NCI-H1105 (cell line): ENCODE results near the gene PLEKHJ1.
A peak's percentile ranks its signal among the peaks of the same experiment; 100 is the strongest.

Experiments used
- DNase-seq: peaks from one replicate; lab custom pipeline; 2025; lab: John Stamatoyannopoulos, UW

The PLEKHJ1 gene

DNA sequence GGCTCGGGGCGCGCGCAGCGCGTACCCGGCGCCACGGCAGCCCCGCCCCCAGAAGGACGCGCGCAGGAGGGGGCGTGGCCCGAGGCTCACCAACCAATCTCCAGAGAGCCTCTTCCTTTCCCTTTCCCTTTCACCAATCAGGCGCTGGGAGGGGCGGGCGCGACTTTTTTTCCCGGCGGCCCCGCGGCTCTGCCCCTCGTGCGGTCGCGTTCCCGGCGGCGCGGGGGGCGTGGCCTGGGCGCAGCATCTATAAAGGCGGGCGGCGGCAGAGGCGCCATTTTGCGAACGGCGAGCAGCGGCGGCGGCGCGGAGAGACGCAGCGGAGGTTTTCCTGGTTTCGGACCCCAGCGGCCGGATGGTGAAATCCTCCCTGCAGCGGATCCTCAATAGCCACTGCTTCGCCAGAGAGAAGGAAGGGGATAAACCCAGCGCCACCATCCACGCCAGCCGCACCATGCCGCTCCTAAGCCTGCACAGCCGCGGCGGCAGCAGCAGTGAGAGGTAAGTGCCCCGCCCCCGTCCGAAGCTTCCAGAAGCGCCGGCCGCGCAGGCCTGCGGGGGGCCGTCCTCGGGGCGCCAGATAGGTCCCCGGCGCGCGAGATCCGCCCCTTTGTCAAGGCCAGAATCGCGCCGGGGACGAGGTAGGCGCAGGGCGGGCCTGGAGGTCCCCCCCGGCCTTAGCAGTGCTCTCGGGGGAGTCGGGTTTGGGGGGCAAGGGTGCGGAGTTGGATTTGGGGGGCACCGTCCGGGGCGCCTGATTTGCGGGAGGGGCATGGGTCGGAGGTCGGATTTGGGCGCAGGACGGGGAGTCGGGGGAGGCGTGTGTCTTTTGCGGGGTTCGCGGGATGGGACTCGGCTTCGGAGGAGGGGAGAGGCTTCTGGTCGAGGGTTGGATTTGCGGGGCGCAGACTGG is 33.4 kb upstream of the PLEKHJ1 start:
- peak; percentile 95 for DNase-seq

DNA sequence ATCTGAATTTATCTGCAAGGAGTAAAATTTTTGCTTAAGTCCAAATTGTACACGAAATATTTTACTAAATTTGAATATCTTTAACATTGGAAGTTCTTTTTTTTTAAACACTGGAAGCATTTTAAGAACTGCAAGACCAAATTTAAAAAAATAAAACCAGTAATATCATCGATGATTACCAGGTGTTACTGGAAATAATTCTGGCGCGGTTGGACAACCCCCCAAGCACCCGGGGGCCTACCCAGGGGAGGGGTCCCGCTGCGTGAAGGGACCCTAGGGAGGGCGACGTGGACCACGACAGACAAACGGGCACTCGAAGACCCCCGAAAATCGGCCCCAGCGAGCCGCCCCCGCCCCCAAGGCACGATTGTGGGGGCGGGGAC is 32.7 kb upstream of the PLEKHJ1 start:
- DNase-seq, result no peak

DNA sequence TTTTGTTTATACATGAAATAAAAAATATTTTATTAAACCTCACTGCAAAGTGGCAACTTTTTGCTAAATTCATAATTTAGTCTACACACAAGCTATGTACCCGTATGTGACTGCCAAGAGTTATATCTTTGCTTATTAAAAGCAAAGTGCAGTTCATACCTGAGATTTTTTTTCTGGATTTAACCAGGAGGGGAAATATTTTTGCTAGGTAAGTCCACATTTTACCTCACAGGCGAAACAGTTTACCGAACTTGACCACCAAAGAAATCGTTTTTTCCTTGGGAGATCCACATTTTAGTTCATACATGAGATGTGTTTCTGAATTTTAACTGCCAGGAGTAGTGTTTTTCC is 32.3 kb upstream of the PLEKHJ1 start:
- DNase-seq, result no peak

DNA sequence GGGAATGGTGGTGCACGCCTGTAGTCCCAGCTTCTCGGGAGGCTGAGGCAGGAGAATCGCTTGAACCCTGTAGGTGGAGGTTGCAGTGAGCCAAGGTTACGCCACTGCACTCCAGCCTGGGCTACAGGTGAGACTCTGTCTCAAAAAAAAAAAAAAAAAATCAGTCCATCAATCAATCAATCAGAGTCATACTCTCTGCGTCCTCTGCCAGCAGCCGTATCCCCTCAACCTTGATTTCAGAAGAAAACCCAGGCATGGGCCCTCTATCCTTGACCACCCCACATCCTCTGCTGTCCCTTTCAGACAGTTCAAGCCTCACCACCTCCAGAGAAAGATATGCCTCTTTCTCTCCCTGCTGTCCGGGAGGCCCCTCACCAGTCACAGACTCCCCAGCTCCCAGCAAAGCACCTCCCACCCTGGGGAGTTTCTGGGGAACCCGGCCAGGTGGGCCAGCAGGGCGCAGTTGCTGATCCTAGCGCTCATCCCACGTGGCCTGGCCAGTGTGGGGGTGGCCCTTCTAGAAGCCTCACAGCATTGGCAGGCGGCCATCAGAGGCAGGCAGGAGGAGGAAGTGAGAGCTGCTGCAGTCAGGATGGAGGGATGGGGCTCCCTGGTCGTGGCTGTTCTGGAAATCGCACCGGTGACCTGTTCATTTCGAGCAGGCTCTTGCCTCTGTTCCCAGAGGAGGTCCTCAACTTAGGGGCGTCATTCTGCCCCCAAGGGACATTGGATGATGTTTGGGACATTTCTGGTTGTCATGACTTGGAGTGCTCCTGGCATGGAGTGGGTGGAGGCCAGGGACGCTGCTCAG is 30.3 kb upstream of the PLEKHJ1 start:
- DNase-seq, result no peak

DNA sequence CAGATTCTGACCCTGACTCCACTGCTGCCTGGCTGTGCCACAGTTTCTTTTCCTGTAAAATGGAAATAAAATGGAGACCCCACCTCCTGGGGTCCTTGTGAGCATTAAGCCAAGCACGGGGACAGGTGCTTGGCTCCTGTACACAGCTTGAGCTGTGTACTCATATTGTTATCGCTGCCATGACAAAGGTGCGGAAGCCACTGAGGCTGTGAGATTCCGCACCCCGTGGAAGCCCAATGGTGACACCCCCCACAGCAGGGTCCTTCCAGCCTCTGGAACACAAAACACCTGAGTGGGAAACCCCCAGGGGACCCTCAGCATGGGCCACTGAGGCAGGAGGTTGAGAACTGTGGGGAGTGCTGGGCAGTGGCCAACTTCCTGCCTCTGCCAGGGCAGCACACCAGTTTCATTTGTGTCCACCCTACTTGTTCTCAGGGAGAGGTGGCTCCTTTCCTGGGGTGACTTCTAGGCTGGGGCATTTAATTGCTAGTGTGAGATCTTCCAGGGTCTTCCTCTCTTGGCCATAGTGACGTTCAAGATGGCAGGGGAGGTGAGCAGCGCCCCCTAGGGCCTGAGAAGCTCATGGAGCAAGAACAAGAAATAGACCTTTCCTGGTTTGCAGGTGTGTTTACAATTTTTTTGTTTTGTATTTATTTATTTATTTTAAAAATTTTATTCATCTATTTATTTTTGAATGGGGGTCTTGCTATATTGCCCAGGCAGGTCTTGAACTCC is 25.5 kb upstream of the PLEKHJ1 start:
- DNase-seq, result no peak

DNA sequence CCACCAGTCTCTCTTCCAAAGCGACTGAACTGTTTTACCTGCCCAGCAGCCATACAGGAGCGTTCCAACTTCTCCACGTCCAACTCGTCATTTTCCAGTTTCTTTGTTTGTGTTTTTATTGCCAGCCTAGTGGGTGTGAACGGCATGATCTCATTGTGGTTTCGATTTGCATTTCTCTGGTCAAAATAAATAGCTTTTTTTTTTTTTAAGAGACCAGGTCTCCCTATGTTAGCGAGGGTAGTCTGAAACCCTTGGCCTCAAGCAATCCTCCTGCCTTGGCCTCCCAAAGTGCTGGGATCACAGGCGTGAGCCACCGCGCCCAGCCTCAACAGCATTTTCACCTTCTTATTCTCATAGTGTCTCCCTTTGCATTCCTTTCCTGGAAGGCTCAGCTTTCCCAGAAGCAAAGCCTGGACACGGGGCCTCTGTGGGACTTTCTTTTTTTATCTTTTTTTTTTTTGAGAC is 24.2 kb upstream of the PLEKHJ1 start:
- DNase-seq, result no peak

DNA sequence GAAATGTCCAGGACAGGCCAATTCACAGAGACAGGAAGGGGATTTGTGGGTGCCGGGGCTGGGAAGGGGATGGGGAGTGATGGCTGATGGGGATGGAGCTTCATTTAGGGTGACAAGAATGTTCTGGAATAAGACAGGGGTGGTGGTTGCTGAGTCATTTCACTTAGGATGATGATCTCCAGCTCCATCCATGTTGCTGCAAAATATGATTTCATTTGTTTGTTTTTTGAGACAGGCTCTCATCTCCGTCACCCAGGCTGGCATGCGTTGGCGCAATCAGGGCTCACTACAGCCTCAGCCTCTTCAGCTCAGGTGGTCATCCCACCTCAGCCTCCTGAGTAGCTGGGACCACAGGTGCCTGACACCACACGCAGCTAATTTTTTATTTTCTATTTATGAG is 23.2 kb upstream of the PLEKHJ1 start:
- no peak for DNase-seq

DNA sequence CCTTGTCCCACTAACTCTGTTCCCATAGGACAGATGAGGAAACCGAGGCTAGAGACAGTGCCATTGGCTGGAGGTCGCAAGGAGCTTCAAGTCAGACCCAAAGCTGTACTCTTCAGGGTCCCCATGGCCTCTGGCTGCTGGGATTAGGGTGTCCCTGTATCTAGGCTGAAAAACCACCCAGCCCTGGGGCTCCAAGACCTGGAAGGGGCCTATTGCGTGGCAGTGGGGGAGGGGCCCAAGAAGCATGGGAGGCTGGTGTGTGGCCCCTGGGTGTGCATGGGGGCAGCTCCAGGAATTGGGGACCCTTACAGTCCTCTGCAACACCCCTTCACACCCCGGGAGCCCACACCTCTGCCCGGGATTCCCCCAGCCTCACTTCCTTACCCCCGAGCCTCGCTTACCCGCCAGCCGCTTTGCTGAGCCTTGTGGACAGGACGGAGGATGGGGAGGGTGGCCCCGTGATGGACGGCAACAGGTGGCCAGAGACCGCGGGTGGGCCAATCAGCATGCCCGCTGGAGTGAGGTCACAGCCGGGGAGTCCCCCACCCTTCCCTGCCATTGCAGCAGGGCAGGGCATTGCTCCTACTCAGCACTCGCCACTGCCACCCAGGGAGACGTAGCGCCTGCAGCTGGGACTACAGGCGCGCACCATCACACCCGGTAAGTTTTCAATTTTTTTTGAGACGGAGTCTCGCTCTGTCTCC is 20.0 kb upstream of the PLEKHJ1 start, which contains the start of gene JSRP1:
Gene JSRP1 (minus strand): TSS at position 436 of the 704 bp plus-strand sequence. CDS start 1,103 bp downstream, outside the sequence.
- DNase-seq, result no peak

DNA sequence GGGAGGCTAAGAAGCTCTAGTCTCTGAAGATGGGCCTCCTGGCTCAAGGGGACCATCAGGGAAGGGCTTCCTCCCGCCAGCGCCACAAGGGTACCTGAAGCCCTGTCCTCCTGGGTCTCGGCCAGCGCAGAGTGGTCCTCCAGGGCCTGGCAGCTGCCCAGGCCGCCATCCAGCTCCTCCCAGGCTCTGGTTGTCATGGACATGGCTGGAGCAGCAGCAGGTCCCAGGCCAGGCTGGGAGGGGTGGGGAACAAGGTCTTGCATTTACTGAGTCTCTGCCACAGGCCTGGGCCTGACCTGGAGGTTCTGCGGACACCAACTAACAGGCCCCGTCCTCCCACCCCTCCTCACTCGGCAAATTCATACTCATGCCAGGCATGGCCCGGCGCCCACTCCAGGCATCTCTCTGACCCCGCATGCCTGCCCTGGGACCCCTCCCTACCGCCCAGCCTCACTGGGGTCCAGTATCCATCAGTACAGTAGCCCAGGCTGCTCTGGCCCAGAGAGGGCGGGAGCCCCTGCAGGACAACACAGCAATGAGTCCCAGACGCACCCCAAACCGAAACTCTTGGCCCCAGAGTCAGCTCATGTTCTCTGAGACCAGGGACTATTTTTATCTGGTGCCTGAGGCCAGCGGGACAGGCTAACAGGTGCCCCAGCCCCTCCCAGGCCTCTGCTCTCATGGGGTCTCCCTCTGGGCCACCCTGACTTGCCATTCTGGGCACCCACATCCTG is 19.1 kb upstream of the PLEKHJ1 start:
- no peak for DNase-seq

DNA sequence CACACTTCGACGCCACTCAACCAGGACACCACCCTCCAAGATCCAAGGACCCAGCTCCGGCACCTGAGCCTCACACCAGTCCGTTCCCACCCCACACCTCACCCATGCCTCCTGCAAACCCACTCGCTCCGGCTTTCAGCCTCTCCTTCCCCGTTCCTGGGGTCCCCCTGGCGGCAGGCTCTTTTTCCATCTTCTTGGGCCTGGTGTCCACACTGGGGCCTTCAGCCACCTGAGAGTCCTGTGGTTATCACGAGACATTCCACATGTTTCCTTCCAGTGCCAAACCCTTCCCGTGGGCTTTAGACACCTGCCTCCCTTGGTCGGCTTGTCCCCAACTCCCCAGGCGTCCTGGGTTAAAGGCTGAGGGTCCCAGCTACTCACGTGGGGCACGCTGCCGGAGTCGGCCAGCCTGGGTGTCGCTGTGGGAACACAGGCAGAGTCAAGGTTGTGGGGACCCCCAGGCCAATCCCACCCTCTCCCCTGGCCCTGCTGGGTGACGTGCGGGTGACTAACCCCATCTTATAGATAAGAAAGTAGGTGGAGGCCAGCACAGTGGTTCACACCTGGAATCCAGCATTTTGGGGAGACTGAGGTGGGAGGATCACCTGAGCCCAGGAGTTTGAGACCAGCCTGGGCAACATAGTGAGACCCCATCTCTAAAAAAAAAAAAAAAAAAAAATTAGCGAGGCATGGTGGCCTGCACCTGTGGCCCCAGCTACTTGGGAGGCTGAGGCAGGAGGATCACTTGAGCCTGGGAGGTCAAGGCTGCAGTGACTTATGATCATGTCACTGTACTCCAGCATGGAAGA is 18.1 kb upstream of the PLEKHJ1 start:
- DNase-seq, result no peak

DNA sequence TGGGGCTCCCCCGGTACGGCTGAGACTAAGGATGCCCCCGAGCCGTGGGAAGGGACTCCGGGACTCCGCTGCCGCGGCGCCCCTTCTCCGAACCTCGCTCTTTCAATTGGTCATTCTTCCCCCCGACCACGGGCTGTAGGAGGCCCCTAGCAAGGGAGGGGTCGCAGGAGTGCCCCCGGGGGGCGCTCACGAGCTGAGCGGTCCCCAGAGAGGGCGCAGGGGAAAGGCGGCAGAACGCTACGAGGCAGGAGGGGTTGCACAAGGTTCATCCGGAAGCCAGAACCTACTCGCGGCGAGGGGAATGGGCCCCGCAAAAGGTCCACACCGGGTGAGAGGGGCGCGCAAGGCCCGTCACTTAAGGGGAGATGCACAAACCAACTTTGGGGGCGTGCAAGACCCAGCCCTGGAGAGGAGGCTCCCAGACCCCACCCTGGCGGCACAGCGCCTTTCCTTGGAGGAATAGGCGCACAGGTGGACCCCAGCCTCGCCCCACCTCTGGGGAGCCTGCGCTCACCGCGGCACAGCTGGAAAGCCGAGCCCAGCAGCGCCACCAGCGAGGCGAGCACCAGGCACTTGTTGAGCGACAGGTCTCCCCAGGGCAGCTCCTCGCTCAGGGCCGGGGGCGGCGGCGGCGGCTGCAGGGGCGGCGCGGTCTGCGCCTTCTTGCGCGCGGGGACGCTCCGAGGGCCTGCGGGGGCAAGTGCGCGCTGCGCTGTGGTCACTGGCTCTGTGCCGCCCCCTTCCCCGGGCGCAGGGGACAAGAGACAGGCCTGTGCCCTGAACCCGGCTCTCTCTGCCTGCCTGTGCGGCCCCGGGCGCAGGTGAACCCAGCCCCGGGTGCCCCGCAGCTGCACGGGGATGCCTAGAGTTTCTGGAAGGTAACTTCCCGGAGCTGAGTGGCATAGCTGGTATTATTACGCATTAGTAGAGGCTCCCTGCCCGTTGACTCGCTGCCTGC is 17.3 kb upstream of the PLEKHJ1 start:
- no peak for DNase-seq

DNA sequence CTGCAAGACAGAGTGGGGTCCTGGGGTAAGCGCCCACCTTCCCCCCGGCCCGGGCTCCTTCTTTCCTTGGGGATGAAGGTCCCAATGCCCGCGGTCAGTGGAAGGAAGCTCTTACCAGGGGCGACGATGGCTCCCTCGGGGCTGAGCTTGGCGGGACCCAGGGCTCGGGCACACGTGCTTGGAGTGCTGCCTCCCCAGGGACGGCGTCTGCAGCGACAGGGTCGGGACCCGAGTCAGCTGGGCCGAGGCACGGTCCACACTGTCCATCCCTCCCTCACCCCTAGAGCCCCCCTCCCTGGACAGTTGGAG is 16.6 kb upstream of the PLEKHJ1 start:
- no peak for DNase-seq

DNA sequence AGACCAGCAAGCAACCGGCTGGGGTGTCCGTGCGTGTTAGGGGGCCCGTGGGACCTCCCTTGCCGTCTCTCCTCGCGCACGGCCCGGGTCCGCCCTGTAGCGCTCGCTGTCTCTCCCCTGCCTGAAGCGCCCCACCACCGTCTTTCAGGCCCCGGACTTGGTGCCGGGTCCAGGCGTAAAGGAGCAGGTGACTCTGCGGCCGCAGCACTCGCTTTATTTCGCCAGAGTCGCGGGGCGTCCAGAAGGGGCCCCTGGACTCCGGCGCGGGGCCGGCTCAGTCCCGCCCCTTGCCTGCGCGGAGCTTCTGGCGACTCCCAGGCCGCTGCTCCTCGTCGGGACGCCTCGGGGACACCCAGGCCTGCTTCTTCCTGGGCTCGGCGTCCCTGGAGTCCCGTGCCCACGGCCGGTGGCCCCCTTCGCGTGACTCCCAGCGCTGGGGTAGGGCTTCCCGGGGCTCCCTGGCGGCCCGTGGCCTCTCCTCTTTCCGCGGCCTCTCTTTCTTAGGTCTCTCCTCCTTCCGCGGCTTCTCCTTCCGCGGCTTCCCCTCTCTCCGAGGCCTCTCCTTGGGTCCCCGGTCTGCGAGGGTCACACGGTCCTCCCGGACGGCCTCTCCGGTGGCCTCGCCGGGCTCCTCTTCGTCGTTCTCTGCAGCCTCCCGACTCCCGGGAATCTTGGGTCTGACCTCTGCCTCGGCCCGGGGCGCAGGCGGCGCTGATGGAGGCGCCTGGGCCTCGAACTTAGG is 16.1 kb upstream of the PLEKHJ1 start:
- no peak for DNase-seq

DNA sequence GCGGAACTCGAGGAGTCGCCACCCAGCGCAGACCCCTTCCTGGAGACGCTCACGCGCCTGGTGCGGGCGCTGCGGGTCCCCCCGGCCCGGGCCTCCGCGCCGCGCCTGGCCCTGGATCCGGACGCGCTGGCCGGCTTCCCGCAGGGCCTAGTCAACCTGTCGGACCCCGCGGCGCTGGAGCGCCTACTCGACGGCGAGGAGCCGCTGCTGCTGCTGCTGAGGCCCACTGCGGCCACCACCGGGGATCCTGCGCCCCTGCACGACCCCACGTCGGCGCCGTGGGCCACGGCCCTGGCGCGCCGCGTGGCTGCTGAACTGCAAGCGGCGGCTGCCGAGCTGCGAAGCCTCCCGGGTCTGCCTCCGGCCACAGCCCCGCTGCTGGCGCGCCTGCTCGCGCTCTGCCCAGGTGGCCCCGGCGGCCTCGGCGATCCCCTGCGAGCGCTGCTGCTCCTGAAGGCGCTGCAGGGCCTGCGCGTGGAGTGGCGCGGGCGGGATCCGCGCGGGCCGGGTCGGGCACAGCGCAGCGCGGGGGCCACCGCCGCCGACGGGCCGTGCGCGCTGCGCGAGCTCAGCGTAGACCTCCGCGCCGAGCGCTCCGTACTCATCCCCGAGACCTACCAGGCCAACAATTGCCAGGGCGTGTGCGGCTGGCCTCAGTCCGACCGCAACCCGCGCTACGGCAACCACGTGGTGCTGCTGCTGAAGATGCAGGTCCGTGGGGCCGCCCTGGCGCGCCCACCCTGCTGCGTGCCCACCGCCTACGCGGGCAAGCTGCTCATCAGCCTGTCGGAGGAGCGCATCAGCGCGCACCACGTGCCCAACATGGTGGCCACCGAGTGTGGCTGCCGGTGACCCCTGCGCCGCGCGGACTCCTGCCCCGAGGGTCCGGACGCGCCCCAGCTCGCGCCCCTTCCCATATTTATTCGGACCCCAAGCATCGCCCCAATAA is 15.3 kb upstream of the PLEKHJ1 start:
- no peak for DNase-seq

DNA sequence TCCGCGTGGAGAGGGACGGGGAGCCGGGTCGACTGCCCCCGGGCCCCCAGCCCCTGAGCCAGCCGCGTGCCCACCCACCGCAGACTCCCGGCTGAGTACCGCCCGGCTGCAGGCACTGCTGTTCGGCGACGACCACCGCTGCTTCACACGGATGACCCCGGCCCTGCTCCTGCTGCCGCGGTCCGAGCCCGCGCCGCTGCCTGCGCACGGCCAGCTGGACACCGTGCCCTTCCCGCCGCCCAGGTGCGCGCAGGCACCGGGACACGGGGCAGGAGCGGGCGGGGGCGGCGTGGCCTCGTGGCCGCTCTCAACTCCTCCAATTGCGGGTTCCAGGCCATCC is 14.6 kb upstream of the PLEKHJ1 start:
- DNase-seq, result no peak

DNA sequence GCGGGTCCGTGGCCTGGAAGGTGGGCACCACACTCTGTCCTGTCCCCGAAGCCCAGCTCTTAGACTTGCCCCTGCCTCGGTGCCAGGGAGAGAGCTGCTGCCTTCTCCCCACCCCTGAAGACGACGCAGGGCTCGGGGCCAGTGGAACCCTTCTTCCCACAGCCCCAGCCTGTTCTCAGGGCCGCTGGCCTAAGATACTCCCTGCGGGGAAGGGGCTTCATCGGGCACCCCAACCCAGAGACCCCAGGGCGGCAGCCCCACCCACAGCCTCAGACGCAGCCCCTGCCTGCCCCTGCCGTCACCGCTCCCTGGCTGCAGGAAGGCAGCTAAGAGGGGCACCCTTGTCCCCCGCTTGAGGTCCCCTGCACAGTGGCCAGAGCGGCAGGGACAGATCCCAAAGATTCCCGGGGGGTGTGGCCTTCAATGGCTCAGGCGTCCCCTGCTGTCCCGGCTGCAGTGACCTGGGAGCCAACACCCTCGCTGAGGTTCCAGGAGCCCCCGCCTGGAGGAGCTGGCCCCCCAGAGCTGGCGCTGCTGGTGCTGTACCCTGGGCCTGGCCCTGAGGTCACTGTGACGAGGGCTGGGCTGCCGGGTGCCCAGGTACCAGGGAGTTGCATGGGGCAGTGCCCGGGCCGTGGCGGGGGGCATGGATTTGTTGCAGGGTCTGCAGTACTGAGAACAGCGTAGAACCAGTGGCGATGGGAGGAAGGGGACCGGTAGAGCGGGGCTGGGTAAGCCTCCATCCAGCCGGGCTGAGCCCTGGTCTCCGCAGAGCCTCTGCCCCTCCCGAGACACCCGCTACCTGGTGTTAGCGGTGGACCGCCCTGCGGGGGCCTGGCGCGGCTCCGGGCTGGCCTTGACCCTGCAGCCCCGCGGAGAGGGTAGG is 14.0 kb upstream of the PLEKHJ1 start:
- no peak for DNase-seq
